Muscle layer of colon (tissue), 2 donors: Measurements from ENCODE around the gene SLC5A11.
"Not testable (repeated sequence)": the region's sequence is repeated elsewhere in the genome, so short reads cannot be mapped to it uniquely, and the experiment has no call there.

Experiments
- H3K27ac ChIP-seq: one replicate; pipeline ENCODE4 v1.7.0; 2013; ENCODE audit warnings: low read depth, mild to moderate bottlenecking, low read length, moderate library complexity
- H3K27me3 ChIP-seq, 2 donors: one replicate each; pipeline ENCODE4 v1.7.0; 2013; ENCODE audit warnings: low read length in 2 of 2, mild to moderate bottlenecking in 2 of 2; ENCODE audit not compliant: insufficient read depth in 2 of 2, control insufficient read depth in 1 of 2
- H3K36me3 ChIP-seq: one replicate; pipeline ENCODE4 v1.7.0; 2013; ENCODE audit warnings: mild to moderate bottlenecking, low read length; ENCODE audit not compliant: insufficient read depth
- H3K4me1 ChIP-seq: one replicate; pipeline ENCODE4 v1.7.0; 2013; ENCODE audit warnings: mild to moderate bottlenecking, low read length; ENCODE audit not compliant: insufficient read depth
- H3K4me3 ChIP-seq, 2 donors: one replicate each; pipeline ENCODE4 v1.7.0; 2013; ENCODE audit warnings: low read length in 2 of 2, low read depth in 1 of 2, mild to moderate bottlenecking in 1 of 2, moderate library complexity in 1 of 2
- H3K9ac ChIP-seq: one replicate; pipeline ENCODE4 v1.7.0; 2013; ENCODE audit warnings: low read length
- H3K9me3 ChIP-seq: one replicate; pipeline ENCODE4 v1.7.0; 2013; ENCODE audit warnings: mild to moderate bottlenecking, low read length
- donor health status: abdominal sarcoma.
- donor health status: Adenocarcinoma of cecum.

Gene SLC5A11

DNA sequence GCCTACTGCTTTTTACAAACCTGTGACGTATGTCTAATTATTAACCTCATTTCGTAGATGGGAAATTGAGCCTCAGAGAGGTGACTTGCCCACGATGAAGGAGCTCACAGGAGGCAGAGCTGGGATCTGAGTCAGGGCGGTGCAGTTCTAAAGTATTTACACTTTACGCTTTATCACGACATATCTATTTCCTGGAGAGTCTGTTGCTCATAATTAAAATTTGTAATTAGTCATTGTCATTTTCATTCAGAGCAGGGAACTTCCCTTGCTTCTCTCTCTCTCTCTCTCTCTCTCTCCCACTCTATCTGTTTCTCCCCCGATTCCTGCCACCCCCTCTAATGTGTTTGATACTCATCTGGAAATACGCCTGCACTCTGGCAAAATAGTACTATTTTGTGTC, 5.9 kb downstream of the SLC5A11 start:
- Histone ChIP-seq H3K27me3 (no peaks in the 10 kb centered on the region), H3K4me1 (peaks cover 7% of the 10 kb centered on the region), H3K4me3 (no peak overlapping the region), H3K9me3 (no peaks in the 10 kb centered on the region), H3K27ac (no peak overlapping the region), H3K9ac (no peak overlapping the region), H3K36me3 (no peaks in the 10 kb centered on the region)

DNA sequence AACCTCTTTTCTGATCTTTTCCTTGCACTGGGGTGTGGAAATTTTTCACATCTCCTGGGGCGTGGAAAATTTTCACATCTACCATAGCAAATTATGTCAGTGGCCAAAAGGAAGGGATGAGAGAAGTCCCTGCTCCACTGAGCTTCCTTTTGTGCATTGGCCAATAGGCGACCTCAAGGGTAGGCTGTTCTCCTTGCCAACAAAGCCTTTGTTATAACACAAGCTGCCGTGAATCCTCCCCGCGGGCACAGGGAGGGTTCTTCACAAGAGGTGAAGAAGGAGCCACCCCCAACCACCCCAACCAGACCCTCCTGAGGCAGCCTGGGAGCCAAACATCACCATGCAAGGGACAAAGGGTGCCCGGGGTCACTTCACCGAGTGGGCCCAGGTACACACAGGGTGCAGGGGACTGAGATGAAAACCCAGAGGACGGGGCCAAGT, 6.5 kb downstream of the SLC5A11 start:
- H3K4me3 ChIP-seq: no peak overlapping the region
- no peak overlapping the region for H3K27ac ChIP-seq
- no peaks in the 10 kb centered on the region for H3K9me3 ChIP-seq
- H3K27me3 ChIP-seq: no peaks in the 10 kb centered on the region
- peaks cover 7% of the 10 kb centered on the region for H3K4me1 ChIP-seq
- H3K36me3 ChIP-seq: no peaks in the 10 kb centered on the region
- H3K9ac ChIP-seq: no peak overlapping the region

DNA sequence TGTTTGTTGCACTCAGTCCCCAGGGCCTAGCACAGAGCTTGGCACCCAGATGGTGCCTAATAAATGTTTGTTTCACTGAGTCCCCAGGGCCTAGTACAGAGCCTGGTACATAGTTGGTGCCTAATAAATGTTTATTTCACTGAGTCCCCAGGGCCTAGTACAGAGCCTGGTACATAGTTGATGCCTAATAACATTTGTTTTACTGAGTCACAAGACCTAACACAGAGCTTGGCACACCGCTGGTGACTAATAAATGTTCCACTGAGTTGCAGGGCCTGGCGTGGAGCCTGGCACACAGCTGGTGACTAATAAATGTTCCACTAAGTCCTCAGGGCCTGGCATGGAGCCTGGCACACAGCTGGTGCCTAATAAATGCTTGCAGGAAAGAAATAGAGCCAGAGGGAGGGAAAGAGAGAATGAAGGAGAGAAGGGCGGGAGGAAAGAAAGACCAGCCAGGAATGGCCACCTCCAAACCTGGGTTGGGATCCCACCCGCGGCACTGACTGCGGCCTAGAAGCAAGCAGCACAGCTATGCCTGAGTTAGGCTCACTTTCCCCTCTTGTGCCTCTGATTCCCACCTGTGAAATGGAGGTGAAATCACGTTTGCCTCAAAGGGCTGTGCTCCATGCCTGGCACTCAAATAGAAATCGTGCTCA, 7.5 kb downstream of the SLC5A11 start:
- peak overlapping the region in 1 of 2 donors; percentile 33 for H3K4me3 ChIP-seq
- no peak overlapping the region for H3K27ac ChIP-seq

GRCh38 chr16:24853830-24854229, 8.1 kb downstream of the SLC5A11 start:
- H3K9me3 ChIP-seq: no peaks in the 10 kb centered on the region
- no peak overlapping the region for H3K27ac ChIP-seq
- H3K4me1 ChIP-seq: peaks cover 7% of the 10 kb centered on the region
- H3K36me3 ChIP-seq: no peaks in the 10 kb centered on the region
- H3K4me3 ChIP-seq: peak overlapping the region in 1 of 2 donors; percentile 33
- H3K27me3 ChIP-seq: no peaks in the 10 kb centered on the region
- no peak overlapping the region for H3K9ac ChIP-seq

More for the DNA sequence above, 7.5 kb downstream of the SLC5A11 start:
- Histone ChIP-seq H3K27me3 (no peaks in the 10 kb centered on the region), H3K4me1 (peaks cover 7% of the 10 kb centered on the region), H3K9ac (no peak overlapping the region), H3K9me3 (no peaks in the 10 kb centered on the region), H3K36me3 (no peaks in the 10 kb centered on the region)

GRCh38 chr16:24854607-24855171, 8.9 kb downstream of the SLC5A11 start:
- H3K9me3 ChIP-seq: no peaks in the 10 kb centered on the region
- no peak overlapping the region for H3K27ac ChIP-seq
- H3K4me3 ChIP-seq: no peak overlapping the region
- peaks cover 7% of the 10 kb centered on the region for H3K4me1 ChIP-seq
- no peaks in the 10 kb centered on the region for H3K36me3 ChIP-seq
- H3K9ac ChIP-seq: no peak overlapping the region
- no peaks in the 10 kb centered on the region for H3K27me3 ChIP-seq

DNA sequence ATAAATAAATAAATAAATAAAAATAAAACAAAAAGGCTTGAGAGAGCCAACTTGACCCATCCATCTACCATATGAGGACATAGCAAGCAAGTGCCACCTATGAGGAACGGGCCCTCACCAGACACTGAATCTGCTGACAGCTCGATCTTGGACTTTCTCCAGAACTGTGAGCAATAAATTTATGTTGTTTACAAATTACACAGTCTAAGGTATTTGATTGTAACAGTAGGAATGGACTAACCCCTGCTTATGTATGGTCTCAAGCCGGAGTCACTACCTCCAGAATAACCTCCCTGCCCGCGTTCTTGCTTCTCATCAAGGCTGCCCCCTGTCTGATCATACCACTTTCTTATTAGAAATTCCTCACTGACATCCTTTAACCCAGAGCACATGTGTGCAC, 9.9 kb downstream of the SLC5A11 start:
- Histone ChIP-seq H3K27me3 (no peaks in the 10 kb centered on the region), H3K27ac (no peak overlapping the region), H3K9me3 (no peaks in the 10 kb centered on the region), H3K36me3 (no peaks in the 10 kb centered on the region), H3K9ac (no peak overlapping the region), H3K4me1 (peaks cover 7% of the 10 kb centered on the region), H3K4me3 (no peak overlapping the region)

- H3K27me3 ChIP-seq, H3K27ac ChIP-seq, H3K4me3 ChIP-seq, H3K4me1 ChIP-seq, H3K36me3 ChIP-seq, H3K9me3 ChIP-seq, H3K9ac ChIP-seq: not testable (repeated sequence)
These were observed 11.1 kb downstream of the SLC5A11 start for GRCh38 chr16:24856871-24857270.

DNA sequence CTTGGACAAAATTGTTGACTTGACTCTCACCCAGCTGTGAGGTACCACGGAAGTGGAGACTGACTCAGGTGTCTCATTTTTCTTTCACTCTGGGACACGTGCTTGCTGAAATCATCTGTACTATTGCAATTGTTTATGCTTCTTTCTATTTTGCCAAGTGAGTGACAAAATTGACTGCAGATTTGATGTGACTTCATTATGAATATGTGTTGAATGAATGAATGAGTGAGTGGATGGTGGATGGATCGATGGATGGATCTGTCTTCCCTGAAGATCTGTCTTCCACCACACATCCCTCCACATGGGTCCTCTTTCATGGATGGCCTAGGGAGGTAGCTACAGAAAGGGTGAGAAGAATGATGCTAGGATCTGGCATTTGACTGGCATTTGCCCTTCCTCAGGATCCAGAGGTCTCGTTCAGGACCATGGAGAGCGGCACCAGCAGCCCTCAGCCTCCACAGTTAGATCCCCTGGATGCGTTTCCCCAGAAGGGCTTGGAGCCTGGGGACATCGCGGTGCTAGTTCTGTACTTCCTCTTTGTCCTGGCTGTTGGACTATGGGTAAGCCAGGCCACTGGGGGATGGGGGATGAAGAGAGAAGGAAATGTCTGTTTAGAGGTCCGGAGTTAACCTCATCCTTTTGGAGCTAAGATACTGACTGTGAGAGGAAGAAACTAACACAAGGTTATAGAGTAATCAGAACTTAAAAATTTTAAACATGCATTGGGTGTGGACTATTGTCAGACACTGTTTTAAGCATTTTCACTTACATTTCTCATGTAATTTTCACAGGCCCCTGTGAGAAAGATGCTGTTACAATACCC, 12.7 kb downstream of the SLC5A11 start:
- H3K4me3 ChIP-seq: no peak overlapping the region

DNA sequence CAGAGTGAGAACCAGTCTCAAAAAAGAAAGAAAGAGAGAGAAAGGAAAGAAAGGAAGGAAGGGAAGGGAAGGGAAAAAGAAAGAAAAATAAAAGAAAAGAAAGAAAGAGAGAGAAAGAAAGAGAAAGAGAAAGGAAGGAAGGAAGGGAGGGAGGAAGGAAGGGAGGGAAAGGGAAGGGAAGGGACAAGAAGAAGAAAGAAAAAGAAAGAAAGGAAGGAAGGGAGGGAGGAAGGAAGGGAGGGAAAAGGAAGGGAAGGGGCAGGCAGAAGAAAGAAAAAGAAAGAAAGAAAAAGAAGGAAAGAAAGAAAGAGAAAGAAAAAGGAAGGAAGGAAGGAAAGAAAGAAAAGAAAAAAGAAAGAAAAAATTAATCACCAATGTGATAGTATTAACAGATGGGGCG, 15.7 kb downstream of the SLC5A11 start:
- H3K27ac ChIP-seq: no peak overlapping the region
- no peaks in the 10 kb centered on the region for H3K9me3 ChIP-seq
- H3K4me3 ChIP-seq: no peak overlapping the region
- no peaks in the 10 kb centered on the region for H3K27me3 ChIP-seq
- no peaks in the 10 kb centered on the region for H3K4me1 ChIP-seq
- no peaks in the 10 kb centered on the region for H3K36me3 ChIP-seq
- H3K9ac ChIP-seq: no peak overlapping the region

More for the DNA sequence above, 12.7 kb downstream of the SLC5A11 start:
- no peak overlapping the region for H3K27ac ChIP-seq
- H3K27me3 ChIP-seq: no peaks in the 10 kb centered on the region
- peaks cover 7% of the 10 kb centered on the region for H3K4me1 ChIP-seq
- H3K9me3 ChIP-seq: no peaks in the 10 kb centered on the region
- no peak overlapping the region for H3K9ac ChIP-seq
- H3K36me3 ChIP-seq: no peaks in the 10 kb centered on the region

DNA sequence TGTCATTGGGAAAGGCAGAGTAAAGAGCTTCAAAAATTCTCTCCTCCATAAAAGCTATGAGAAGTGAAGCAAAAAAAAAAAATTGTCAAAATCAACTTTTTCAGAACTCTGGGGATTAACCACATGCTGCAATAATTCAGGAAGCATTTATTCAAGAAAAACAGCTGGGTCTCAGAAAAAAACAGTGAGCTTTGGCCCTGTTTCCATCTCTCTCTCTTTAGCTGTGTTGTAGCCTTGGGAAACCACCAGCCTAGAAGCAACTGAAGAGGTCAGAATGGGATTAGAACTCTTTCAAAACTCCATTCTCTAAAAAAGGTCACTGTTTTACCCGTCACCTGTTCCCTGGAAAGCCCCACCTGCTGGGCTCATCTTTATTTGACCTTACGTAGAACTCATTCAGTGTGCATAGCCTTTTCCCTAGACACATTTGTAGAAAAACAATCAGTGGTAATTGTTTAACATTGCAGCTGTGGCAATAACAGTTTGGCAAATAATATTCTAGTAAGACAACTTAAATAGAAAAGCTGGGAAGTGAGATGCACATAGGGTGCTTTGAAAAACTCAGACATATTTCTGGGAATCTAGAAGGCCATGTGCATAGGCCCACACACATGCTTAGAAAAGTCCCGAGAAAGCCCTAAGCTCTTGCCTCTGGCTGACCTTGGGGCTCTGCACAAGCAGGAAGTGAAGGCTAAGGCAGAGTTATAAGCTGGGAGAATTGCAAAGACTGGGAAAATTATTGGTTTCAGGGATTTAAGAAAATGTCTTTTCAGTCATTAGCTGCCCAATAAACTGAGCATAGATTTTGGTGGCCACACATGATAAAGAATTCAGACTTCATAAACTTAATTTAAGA, 18.0 kb downstream of the SLC5A11 start:
- H3K4me3 ChIP-seq: no peak overlapping the region
- no peaks in the 10 kb centered on the region for H3K27me3 ChIP-seq
- H3K27ac ChIP-seq: no peak overlapping the region
- no peaks in the 10 kb centered on the region for H3K4me1 ChIP-seq
- H3K9me3 ChIP-seq: no peaks in the 10 kb centered on the region
- no peaks in the 10 kb centered on the region for H3K36me3 ChIP-seq
- no peak overlapping the region for H3K9ac ChIP-seq

- Histone ChIP-seq H3K9me3 (no peaks in the 10 kb centered on the region), H3K36me3 (no peaks in the 10 kb centered on the region), H3K27ac (no peak overlapping the region), H3K4me3 (no peak overlapping the region), H3K4me1 (no peaks in the 10 kb centered on the region), H3K27me3 (no peaks in the 10 kb centered on the region), H3K9ac (no peak overlapping the region)
These were observed 23.3 kb downstream of the SLC5A11 start for GRCh38 chr16:24869033-24869432.
